K562 (cell line): Measurements from ENCODE around the gene SAMD9L. TPM values are rescaled to one million over a fixed set of nuclear protein-coding genes. Genes with fewer than 3 reads are reported as not detected.

Experiments used
- ATAC-seq: fragments of 200-7000 bp; cut with Tn5 transposase; 3 replicates; pipeline ENCODE4 v1.9.1; 2020; ENCODE audit warnings: moderate library complexity
- BruUV-seq: library from RNA; stranded (reverse); fragments of 400-500 nt; replicated peaks from 2 replicates; lab custom pipeline; 2021; lab: Mats Ljungman, UMichigan
- CTCF ChIA-PET: fragments of 300-600 bp; formaldehyde crosslinking; extraction: SDS; loops from one replicate; lab custom pipeline; 2021; ENCODE audit warnings: low intra/inter-chr PET ratio; lab: Yijun Ruan, JAX
- POLR2A ChIA-PET: fragments of 300-600, 350-650 bp; sonication (Branson Sonifier 250); formaldehyde crosslinking; extraction: SDS; loops from one replicate; lab custom pipeline; 2021; ENCODE audit warnings: antibody characterized with exemption, inconsistent platforms; lab: Yijun Ruan, JAX
- DNase-seq, 4 experiments: peaks; one replicate each; pipeline versions ENCODE4 v3.0.0 to v3.0.0-alpha.2; 2011 to 2018; ENCODE audit warnings: low spot score in 3 of 4, mixed read lengths in 3 of 4; ENCODE audit errors: extremely low read depth in 1 of 4
- FAIRE-seq: peaks from 2 replicates; lab custom pipeline; 2011; peaks lifted over from hg19 to GRCh38; lab: Jason Lieb, UNC
- H2AFZ ChIP-seq: 2 replicates; pipeline ENCODE4 v1.6.0; 2011; ENCODE audit warnings: low read depth, low read length, control low read depth, inconsistent platforms
- H3K27ac ChIP-seq: fragments of 200-600 bp; 3 replicates; pipeline ENCODE4 v1.8.0; 2011; ENCODE audit warnings: low read depth, mild to moderate bottlenecking, control low read depth, inconsistent platforms, low read length, moderate library complexity, mixed read lengths; ENCODE audit errors: extremely low read depth
- H3K27me3 ChIP-seq, 2 experiments: fragments of 300-600 bp in 1 of 2; 2 replicates in 1 of 2; 3 replicates in 1 of 2; pipeline versions ENCODE4 v1.6.0 to v1.8.0; 2011; ENCODE audit warnings: inconsistent platforms in 2 of 2, low read length in 2 of 2, mild to moderate bottlenecking in 1 of 2, mixed read lengths in 1 of 2, moderate library complexity in 1 of 2; ENCODE audit not compliant: control insufficient read depth in 2 of 2, insufficient read depth in 2 of 2
- H3K36me3 ChIP-seq: fragments of 300-600 bp; 3 replicates; pipeline ENCODE4 v1.8.0; 2011; ENCODE audit warnings: mild to moderate bottlenecking, low read length, inconsistent platforms; ENCODE audit not compliant: control insufficient read depth, insufficient read depth
- H3K4me1 ChIP-seq, 2 experiments: fragments of 200-600 bp in 1 of 2; replicated peaks in 1 of 2; 2 replicates in 1 of 2; 3 replicates in 1 of 2; pipeline versions ENCODE4 v1.5.1 to v1.8.0; 2011; ENCODE audit warnings: inconsistent platforms in 2 of 2, low read length in 2 of 2, mild to moderate bottlenecking in 1 of 2, mixed read lengths in 1 of 2, moderate library complexity in 1 of 2; ENCODE audit not compliant: control insufficient read depth in 2 of 2, insufficient read depth in 2 of 2
- H3K4me2 ChIP-seq: 2 replicates; pipeline ENCODE4 v1.6.1; 2011; ENCODE audit warnings: low read length, control low read depth, inconsistent platforms, mixed read lengths; ENCODE audit not compliant: insufficient read depth
- H3K4me3 ChIP-seq: fragments of 200-600 bp; sonication (generic), shearing (Covaris generic); 2 replicates; pipeline ENCODE4 v1.5.1; 2016; ENCODE audit warnings: control low read depth, inconsistent platforms
- H3K79me2 ChIP-seq: fragments of 200-600 bp; 3 replicates; pipeline ENCODE4 v1.8.0; 2011; ENCODE audit warnings: low read length, inconsistent platforms; ENCODE audit not compliant: control insufficient read depth, insufficient read depth
- H3K9ac ChIP-seq, 2 experiments: 2 replicates each; pipeline versions ENCODE4 v1.6.0 to v1.6.1; 2011; ENCODE audit warnings: low read depth in 2 of 2, low read length in 2 of 2, control low read depth in 1 of 2, inconsistent platforms in 1 of 2, mild to moderate bottlenecking in 1 of 2, mixed read lengths in 1 of 2; ENCODE audit not compliant: insufficient read depth in 1 of 2
- H3K9me1 ChIP-seq: one replicate; pipeline ENCODE4 v1.6.0; 2011; ENCODE audit warnings: inconsistent platforms, mild to moderate bottlenecking, low read length, moderate library complexity; ENCODE audit not compliant: control insufficient read depth, insufficient read depth
- H3K9me3 ChIP-seq: replicated peaks from 2 replicates; pipeline ENCODE4 v1.5.1; 2011; ENCODE audit warnings: low read depth, low read length, inconsistent platforms; ENCODE audit not compliant: control insufficient read depth, insufficient read depth
- H4K20me1 ChIP-seq: replicated peaks from 2 replicates; pipeline ENCODE4 v1.6.1; 2011; ENCODE audit warnings: low read length, inconsistent platforms, mixed read lengths; ENCODE audit not compliant: control insufficient read depth, insufficient read depth
- BDP1 ChIP-seq: IDR thresholded peaks from 3 replicates; pipeline ENCODE4 v1.6.1; 2011; ENCODE audit not compliant: insufficient read length, insufficient read depth
- C11orf30 ChIP-seq: fragments of 450-650 bp; IDR thresholded peaks from 2 replicates; pipeline ENCODE4 v1.6.1; 2016; ENCODE audit warnings: low read depth, mild to moderate bottlenecking
- MAFF ChIP-seq: IDR thresholded peaks from 2 replicates; pipeline ENCODE4 v1.6.1; 2012; ENCODE audit warnings: low read length, improper control_type of control experiment
- MAFG ChIP-seq: fragments of 450-650 bp; conservative IDR thresholded peaks from 2 replicates; pipeline ENCODE4 v1.6.1; 2016; ENCODE audit warnings: missing genetic modification characterization, missing compliant biosample characterization
- MAFK ChIP-seq: IDR thresholded peaks from 2 replicates; pipeline ENCODE4 v1.6.1; 2011; ENCODE audit warnings: low read length, improper control_type of control experiment
- NRF1 ChIP-seq, 2 experiments: fragments of 450-650 bp; IDR thresholded peaks in 1 of 2; conservative IDR thresholded peaks in 1 of 2; 2 replicates each; pipeline ENCODE4 v1.6.1; 2014; ENCODE audit warnings: mild to moderate bottlenecking in 2 of 2
- POLR2A ChIP-seq: fragments of 450-650 bp; conservative IDR thresholded peaks from 2 replicates; pipeline ENCODE4 v1.6.1; 2016
- PYGO2 ChIP-seq: fragments of 450-650 bp; IDR thresholded peaks from 2 replicates; pipeline ENCODE4 v1.6.1; 2016; ENCODE audit warnings: mild to moderate bottlenecking, missing genetic modification characterization, moderate library complexity, missing compliant biosample characterization
- SNRNP70 ChIP-seq: fragments of 200-400 bp; formaldehyde crosslinking; optimal IDR thresholded peaks from 2 replicates; pipeline ENCODE3; 2017; ENCODE audit warnings: low read depth, low read length
- ZNF316 ChIP-seq: fragments of 450-650 bp; IDR thresholded peaks from 2 replicates; pipeline ENCODE4 v1.6.1; 2016
- WGBS: fragments of 100-300 bp; shearing (Covaris generic); methylation state at CpG from one replicate; pipeline ENCODE4 v1.1.6; 2016; ENCODE audit warnings: low coverage, mixed read lengths; ENCODE audit not compliant: insufficient coverage; ENCODE audit errors: missing lambda C conversion rate; 5-methylcytosine and 5-hydroxymethylcytosine counted together
- in situ Hi-C: fragments of 300-500 bp; cut with MboI; formaldehyde crosslinking; loops from 4 replicates; pipeline ENCODE4 v1.15.0; 2018; ENCODE audit warnings: inconsistent platforms, mixed read lengths
- intact Hi-C: fragments of 100-400 bp; cut with micrococcal nuclease; formaldehyde crosslinking; loops from 2 replicates; pipeline ENCODE4 v1.14.2; 2022
- polyA plus RNA-seq, 8 experiments: library from polyadenylated mRNA; depleted of rRNA in 4 of 8; stranded (reverse) in 5 of 8; unstranded in 3 of 8; fragments of >200 nt; fragmentation: Nextera tagmentation in 2 of 8; fragmentation: Illumina TruSeq in 1 of 8; extraction: Ambion mirVana in 2 of 8; extraction: Trizol in 1 of 8; gene quantifications; 2 replicates each; pipeline versions ENCODE4 v1.2.1 to v1.2.3, GENCODE V29; 2011 to 2014; ENCODE audit warnings: inconsistent platforms in 1 of 8, missing spikeins in 1 of 8
- total RNA-seq, 7 experiments: library from RNA; depleted of rRNA in 6 of 7; stranded (reverse); fragments of >200 nt in 6 of 7; fragmentation: Illumina TruSeq in 2 of 7; extraction: Trizol in 2 of 7; gene quantifications; 2 replicates each; pipeline versions ENCODE4 v1.2.1 to v1.2.3, GENCODE V29; 2011 to 2021; ENCODE audit warnings: low replicate concordance in 1 of 7
- TF ChIP-seq, protein P1 (sequence below): fragments of 250-450 bp; sonication (Bioruptor Pico); IDR thresholded peaks from 2 replicates; pipeline ENCODE4 v1.9.0; 2021; ENCODE audit warnings: mild to moderate bottlenecking

SAMD9L gene
- total and polyA plus RNA-seq, 9 of the 15 experiments (the other 6 are each of a cell fraction or from before 2014, with no cell fraction given), result 0.15 to 1.0 (median 0.48) TPM

DNA sequence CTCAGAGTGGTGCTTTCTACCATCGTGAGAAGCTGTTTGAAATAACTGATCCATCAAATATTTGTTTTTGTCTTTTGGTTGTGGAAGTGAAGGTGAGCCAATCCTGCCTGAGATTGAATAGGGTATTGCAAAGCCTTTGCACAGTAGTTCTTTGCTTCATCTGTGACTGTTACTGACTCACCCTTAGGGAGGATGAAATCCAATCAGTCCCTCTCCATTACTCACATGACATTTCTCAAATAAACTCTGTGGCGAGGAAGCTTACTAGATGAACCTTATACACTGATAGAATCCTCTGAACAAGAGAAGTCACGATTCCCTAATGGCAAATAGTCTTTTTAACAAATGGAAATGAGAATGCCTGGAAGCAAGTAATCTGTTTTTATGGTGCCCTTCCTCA is 46.2 kb upstream of the SAMD9L start (continued):
- TF ChIP-seq SNRNP70, result no peak
- no peak for TF ChIP-seq NRF1 (conservative IDR thresholded peaks at IDR 0.05 in 1 of 2, IDR thresholded peaks at IDR 0.05 in 1 of 2)
- no peak for TF ChIP-seq POLR2A

DNA sequence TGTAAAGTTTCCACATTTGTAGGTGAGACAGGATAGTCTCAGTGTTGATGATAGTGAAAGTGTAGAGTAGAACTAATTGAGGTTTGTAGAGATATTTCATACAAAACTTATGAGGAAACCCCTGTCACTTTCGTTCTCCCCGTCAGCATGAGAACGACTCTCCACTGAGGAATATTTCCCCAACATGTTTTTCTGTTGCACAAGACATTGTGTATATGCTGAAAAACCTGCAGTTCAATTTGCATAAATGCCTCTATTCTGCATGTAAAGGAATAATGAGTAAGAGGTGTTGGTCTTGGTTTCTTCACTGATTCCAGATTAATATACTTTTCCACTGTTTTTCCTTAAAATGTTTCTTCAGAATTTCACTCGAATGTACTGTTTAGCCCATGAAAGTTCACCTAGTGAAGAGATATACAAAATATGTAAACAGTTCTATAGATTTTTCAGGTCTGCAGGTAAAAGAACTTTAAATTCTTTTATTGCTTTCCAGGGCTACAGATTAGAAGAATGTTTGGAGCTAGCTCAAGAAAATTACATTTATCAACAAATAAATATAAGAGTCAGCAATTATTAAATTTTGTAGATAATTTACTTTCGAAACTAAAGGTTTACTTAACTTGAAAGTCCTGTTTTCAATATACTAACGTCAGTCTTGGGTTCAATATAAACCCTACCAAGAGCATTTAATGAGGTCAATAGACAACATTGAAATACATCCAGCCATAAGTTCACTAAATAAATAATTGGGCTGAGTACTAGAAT is 40.9 kb upstream of the SAMD9L start:
- ChIA-PET POLR2A (no interaction called here), CTCF (no interaction called here)
- no peaks in the 10 kb centered on the region for H3K36me3 ChIP-seq
- in situ Hi-C loops (no loop called here), intact Hi-C loops (no loop called here)
- no peaks in the 10 kb centered on the region for H4K20me1 ChIP-seq
- no peak for FAIRE-seq
- H3K4me1 ChIP-seq, result no peaks in the 10 kb centered on the region
- H3K4me3 ChIP-seq, result no peak overlapping the region
- ATAC-seq, result no peak
- H3K79me2 ChIP-seq, result no peaks in the 10 kb centered on the region
- no peaks in the 10 kb centered on the region for H3K27me3 ChIP-seq
- no peak for DNase-seq
- no peak overlapping the region for H3K9ac ChIP-seq
- H3K9me3 ChIP-seq, result no peaks in the 10 kb centered on the region
- no TSS peak for BruUV-seq
- no peak overlapping the region for H2AFZ ChIP-seq
- no peaks in the 10 kb centered on the region for H3K9me1 ChIP-seq
- TF ChIP-seq BDP1, result no peak
- TF ChIP-seq, protein P1, sequence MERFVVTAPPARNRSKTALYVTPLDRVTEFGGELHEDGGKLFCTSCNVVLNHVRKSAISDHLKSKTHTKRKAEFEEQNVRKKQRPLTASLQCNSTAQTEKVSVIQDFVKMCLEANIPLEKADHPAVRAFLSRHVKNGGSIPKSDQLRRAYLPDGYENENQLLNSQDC, result no peak
- TF ChIP-seq C11orf30, result peak; percentile 74
- no peak for TF ChIP-seq PYGO2 (tag)
- peak; percentile 36; the same call in 1 of the 2 replicates for TF ChIP-seq MAFK
- TF ChIP-seq MAFG (tag), result peak; percentile 64; the same call in 1 of the 2 replicates
- TF ChIP-seq ZNF316, result peak; percentile 89
- TF ChIP-seq MAFF, result peak; percentile 69; the same call in 1 of the 2 replicates
- no peak overlapping the region for H3K27ac ChIP-seq
- no peak overlapping the region for H3K4me2 ChIP-seq
- 9% methylated on average over 6 of the region's 6 CpGs for WGBS
